Stomach (tissue), 9 donors: ENCODE measurements around the gene SHROOM4. TPM values are rescaled to one million over a fixed set of nuclear protein-coding genes. Genes with fewer than 3 reads are reported as not detected.

Experiments
- DNase-seq, 2 donors: peaks; one replicate each; pipeline versions ENCODE4 v3.0.0 to v3.0.0-alpha.2; 2013 to 2019
- H3K27ac ChIP-seq, 5 donors: fragments of 200-600 bp in 4 of 5; sonication (generic) in 4 of 5; one replicate each; pipeline ENCODE4 v1.5.1; 2013 to 2019; ENCODE audit warnings: mild to moderate bottlenecking in 1 of 5, moderate library complexity in 1 of 5
- H3K27me3 ChIP-seq, 3 donors: fragments of 200-600 bp; sonication (generic); one replicate each; pipeline ENCODE4 v1.5.1; 2017 to 2019; ENCODE audit warnings: mixed run types in 1 of 3
- H3K36me3 ChIP-seq, 4 donors: fragments of 200-600 bp; sonication (generic); 1 replicate in 3 of 4; 2 replicates in 1 of 4; pipeline ENCODE4 v1.5.1; 2016 to 2019
- H3K4me1 ChIP-seq, 4 donors: fragments of 200-600 bp; sonication (generic); one replicate each; pipeline ENCODE4 v1.5.1; 2016 to 2019
- H3K4me3 ChIP-seq, 4 donors: fragments of 200-600 bp; sonication (generic) in 3 of 4; one replicate each; pipeline ENCODE4 v1.5.1; 2016 to 2019; ENCODE audit warnings: mild to moderate bottlenecking in 1 of 4
- H3K9me3 ChIP-seq, 4 donors: fragments of 200-600 bp; sonication (generic); one replicate each; pipeline ENCODE4 v1.5.1; 2016 to 2019
- EP300 ChIP-seq: sonication (generic); formaldehyde crosslinking; IDR thresholded peaks from one replicate; pipeline ENCODE4 v1.6.1; 2017; ENCODE audit warnings: antibody characterized with exemption
- POLR2A ChIP-seq, 4 donors: fragments of 450-650 bp; IDR thresholded peaks; one replicate each; pipeline ENCODE4 v1.6.1; 2016; ENCODE audit warnings: antibody characterized with exemption in 4 of 4, control low read depth in 2 of 4, mild to moderate bottlenecking in 1 of 4, moderate library complexity in 1 of 4
- POLR2AphosphoS5 ChIP-seq, 3 donors: sonication (generic); formaldehyde crosslinking; IDR thresholded peaks; one replicate each; pipeline ENCODE4 v1.6.1; 2016; ENCODE audit warnings: antibody characterized with exemption in 3 of 3
- WGBS, 5 donors: extraction: QIAGEN DNeasy Blood & Tissue Kit in 3 of 5; methylation state at CpG; one replicate each; pipeline versions ENCODE4 v1.1.5 to v1.1.7; 2013 to 2018; 5-methylcytosine and 5-hydroxymethylcytosine counted together
- intact Hi-C: fragments of 100-400 bp; cut with DNase I; formaldehyde crosslinking; loops from one replicate; pipeline ENCODE4 v1.15.1; 2023; ENCODE audit warnings: low total_unique reads
- polyA plus RNA-seq, 3 donors: library from polyadenylated mRNA; stranded (reverse); fragments of 200-250 nt; gene quantifications; one replicate each; pipeline ENCODE4 v1.2.3, GENCODE V29; 2013
- total RNA-seq, 5 donors: library from RNA; depleted of rRNA; stranded (reverse); fragments of >200 nt; gene quantifications; one replicate each; pipeline versions ENCODE4 v1.1.0 to v1.2.3, GENCODE V29; 2014 to 2016
- TF ChIP-seq, protein P1 (sequence below), 7 experiments: fragments of 450-650 bp in 4 of 7; fragments of 200-600 bp in 3 of 7; sonication (generic) in 3 of 7; IDR thresholded peaks; one replicate each; pipeline ENCODE4 v1.5.1; 2016 to 2019; ENCODE audit warnings: antibody characterized with exemption in 7 of 7, control low read depth in 2 of 7, mild to moderate bottlenecking in 1 of 7
- donor health status: healthy with polysubstance abuse.
- donor health status: Bipolar disorder and iron deficiency.
- donor health status: healthy.

Gene SHROOM4
- total and polyA plus RNA-seq, 8 donors = 0.88 to 8.3 (median 2.6) TPM

DNA sequence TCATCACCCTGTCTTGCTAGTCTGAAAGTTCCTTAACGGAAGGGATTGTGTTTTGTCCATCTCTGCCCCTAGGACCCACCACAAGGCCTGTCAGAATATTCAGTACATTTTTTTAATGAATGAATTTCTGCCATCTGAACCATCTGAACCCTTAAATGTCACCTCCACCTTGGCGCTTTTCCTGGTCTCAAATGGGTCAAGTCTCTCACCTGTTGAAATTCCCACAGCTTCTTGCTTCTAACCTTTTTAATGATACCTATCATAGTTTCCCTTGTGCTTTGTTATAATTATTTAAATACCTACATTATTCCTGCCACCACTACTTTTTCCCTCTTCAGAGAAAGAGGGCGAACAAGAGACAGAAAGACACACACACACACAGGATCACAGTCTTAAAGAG lies 48.0 kb downstream of the SHROOM4 start:
- DNase-seq = no peak
- intact Hi-C loops = no loop called here
- WGBS, 5 donors = 59 to 97% (median 88%) methylated on average over 3 of the region's 3 CpGs

DNA sequence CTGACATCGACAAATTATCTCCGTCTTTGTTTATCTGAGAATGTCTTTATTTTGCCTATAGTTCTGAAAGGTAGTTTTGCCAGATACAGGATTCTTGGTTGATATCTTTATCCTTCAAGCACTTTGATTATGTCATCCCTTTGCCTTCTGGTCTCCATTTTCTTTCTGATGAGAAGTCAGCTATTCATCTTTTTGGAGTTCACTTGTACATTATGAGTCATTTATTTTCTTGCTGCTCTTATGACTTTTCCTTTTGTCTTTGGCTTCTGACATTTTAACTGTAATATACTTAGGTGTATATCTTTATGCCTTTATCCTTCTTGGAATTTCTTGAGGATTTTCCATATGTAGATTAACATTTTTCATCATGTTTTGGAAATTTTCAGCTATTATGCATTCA lies 51.4 kb downstream of the SHROOM4 start:
- Histone ChIP-seq H3K9me3 (no peaks in the 10 kb centered on the region), H3K36me3 (no peaks in the 10 kb centered on the region), H3K4me3 (no peak overlapping the region), H3K4me1 (no peaks in the 10 kb centered on the region), H3K27me3 (no peaks in the 10 kb centered on the region), H3K27ac (no peak overlapping the region)
- no peak for DNase-seq
- 80 to 93% (median 88%) methylated on average over 2 of the region's 2 CpGs for WGBS, 5 donors
- TF ChIP-seq POLR2A (IDR thresholded peaks at IDR 0.05) (no peak), POLR2AphosphoS5 (IDR thresholded peaks at IDR 0.05) (no peak), EP300 (no peak)
- TF ChIP-seq, protein P1, sequence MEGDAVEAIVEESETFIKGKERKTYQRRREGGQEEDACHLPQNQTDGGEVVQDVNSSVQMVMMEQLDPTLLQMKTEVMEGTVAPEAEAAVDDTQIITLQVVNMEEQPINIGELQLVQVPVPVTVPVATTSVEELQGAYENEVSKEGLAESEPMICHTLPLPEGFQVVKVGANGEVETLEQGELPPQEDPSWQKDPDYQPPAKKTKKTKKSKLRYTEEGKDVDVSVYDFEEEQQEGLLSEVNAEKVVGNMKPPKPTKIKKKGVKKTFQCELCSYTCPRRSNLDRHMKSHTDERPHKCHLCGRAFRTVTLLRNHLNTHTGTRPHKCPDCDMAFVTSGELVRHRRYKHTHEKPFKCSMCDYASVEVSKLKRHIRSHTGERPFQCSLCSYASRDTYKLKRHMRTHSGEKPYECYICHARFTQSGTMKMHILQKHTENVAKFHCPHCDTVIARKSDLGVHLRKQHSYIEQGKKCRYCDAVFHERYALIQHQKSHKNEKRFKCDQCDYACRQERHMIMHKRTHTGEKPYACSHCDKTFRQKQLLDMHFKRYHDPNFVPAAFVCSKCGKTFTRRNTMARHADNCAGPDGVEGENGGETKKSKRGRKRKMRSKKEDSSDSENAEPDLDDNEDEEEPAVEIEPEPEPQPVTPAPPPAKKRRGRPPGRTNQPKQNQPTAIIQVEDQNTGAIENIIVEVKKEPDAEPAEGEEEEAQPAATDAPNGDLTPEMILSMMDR (IDR thresholded peaks at IDR 0.05) = no peak
- intact Hi-C loops = no loop called here

More for the DNA sequence above, 48.0 kb downstream of the SHROOM4 start:
- Histone ChIP-seq H3K27ac (no peak overlapping the region), H3K36me3 (no peaks in the 10 kb centered on the region), H3K9me3 (no peaks in the 10 kb centered on the region), H3K27me3 (no peaks in the 10 kb centered on the region), H3K4me1 (no peaks in the 10 kb centered on the region), H3K4me3 (no peak overlapping the region)
- TF ChIP-seq, protein P1 (IDR thresholded peaks at IDR 0.05) = no peak
- no peak for TF ChIP-seq POLR2A (IDR thresholded peaks at IDR 0.05)
- TF ChIP-seq POLR2AphosphoS5 (IDR thresholded peaks at IDR 0.05) = no peak
- TF ChIP-seq EP300 = no peak

DNA sequence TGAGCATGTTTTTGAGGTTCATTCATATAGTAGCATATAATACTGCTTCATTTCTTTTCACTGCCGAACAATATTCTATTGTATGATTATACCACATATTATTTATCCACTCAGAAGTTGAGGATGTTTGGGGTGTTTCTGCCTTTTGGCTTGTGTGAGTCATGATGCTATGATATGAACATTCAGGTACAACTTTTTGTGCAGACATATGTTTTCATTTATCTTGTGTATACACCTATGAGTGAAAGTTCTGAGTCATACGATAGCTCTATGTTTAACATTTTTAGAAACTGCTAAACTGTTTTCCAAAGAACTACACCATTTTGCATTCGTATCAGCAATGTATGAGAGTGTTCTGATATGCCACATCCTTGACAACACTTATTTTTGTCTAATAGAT lies 57.7 kb downstream of the SHROOM4 start:
- Histone ChIP-seq H3K27ac (no peak overlapping the region), H3K27me3 (peaks cover 0 to 11% (median 0%) of the 10 kb centered on the region in 3 donors), H3K36me3 (no peaks in the 10 kb centered on the region), H3K9me3 (no peaks in the 10 kb centered on the region), H3K4me3 (no peak overlapping the region), H3K4me1 (no peaks in the 10 kb centered on the region)
- WGBS, 5 donors = 72 to 96% (median 83%) methylated on average over 3 of the region's 3 CpGs
- DNase-seq = no peak
- TF ChIP-seq, protein P1 (IDR thresholded peaks at IDR 0.05) = no peak
- TF ChIP-seq POLR2A (IDR thresholded peaks at IDR 0.05) = no peak
- no peak for TF ChIP-seq EP300
- no peak for TF ChIP-seq POLR2AphosphoS5 (IDR thresholded peaks at IDR 0.05)
- intact Hi-C loops = no loop called here

DNA sequence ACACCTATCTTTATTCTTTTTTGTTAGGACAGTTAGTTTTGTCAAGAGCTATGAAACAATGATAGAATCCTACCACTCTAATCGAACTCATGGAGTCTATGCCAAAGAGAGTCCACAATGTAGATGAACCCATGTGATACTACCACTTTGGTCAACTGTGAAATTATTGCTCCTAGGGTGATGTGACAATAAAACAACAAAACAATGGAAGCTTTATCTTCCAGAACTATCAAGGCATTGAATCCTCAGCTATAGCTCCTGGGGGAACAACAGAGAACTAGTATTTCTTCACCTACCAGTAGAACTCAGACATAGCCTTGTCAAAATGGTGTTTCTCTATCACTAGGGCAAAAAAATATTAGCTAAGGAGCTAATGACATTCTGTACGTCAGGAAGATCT lies 62.9 kb downstream of the SHROOM4 start:
- H3K4me1 ChIP-seq = no peaks in the 10 kb centered on the region
- 52 to 69% (median 57%) methylated on average over 2 of the region's 2 CpGs for WGBS, 5 donors
- no peak overlapping the region for H3K4me3 ChIP-seq
- no peak for DNase-seq
- peaks cover 0 to 19% (median 0%) of the 10 kb centered on the region in 3 donors for H3K27me3 ChIP-seq
- TF ChIP-seq POLR2AphosphoS5 (IDR thresholded peaks at IDR 0.05) = no peak
- no peak for TF ChIP-seq POLR2A (IDR thresholded peaks at IDR 0.05)
- TF ChIP-seq, protein P1 (IDR thresholded peaks at IDR 0.05) = no peak
- no peak for TF ChIP-seq EP300
- no peaks in the 10 kb centered on the region for H3K9me3 ChIP-seq
- no peak overlapping the region for H3K27ac ChIP-seq
- intact Hi-C loops = no loop called here
- no peaks in the 10 kb centered on the region for H3K36me3 ChIP-seq
